Retinal pigment epithelial cell (primary cell): ENCODE results near the gene SH2D3A.

ENCODE experiments used
- DNase-seq: peaks from one replicate; pipeline ENCODE4 v3.0.0-alpha.2; 2010; ENCODE audit warnings: low read depth
- H3K4me3 ChIP-seq: 2 replicates; pipeline ENCODE4 v1.5.1; 2011; ENCODE audit warnings: mild to moderate bottlenecking, low read length, control low read depth, moderate library complexity
- CTCF ChIP-seq: conservative IDR thresholded peaks from 2 replicates; pipeline ENCODE4 v1.5.1; 2011; ENCODE audit warnings: low read depth, low read length, control low read depth, inconsistent platforms

Gene SH2D3A

GRCh38 chr19:6739390-6739882 is 27.8 kb downstream of the SH2D3A start, which contains the start of gene TRIP10:
TSS of gene TRIP10 (plus strand) at chr19:6739680. CDS start at chr19:6739762, 82 bp downstream.
- no peak for DNase-seq
- no peak for TF ChIP-seq CTCF

GRCh38 chr19:6738787-6739389 is 28.3 kb downstream of the SH2D3A start:
- TF ChIP-seq CTCF: no peak
- peak overlapping the region; percentile 43 for H3K4me3 ChIP-seq
- DNase-seq: no peak

More at GRCh38 chr19:6739390-6739882, 27.8 kb downstream of the SH2D3A start, which contains the start of gene TRIP10:
- peak within 1 kb of the TSS; percentile 81 for H3K4me3 ChIP-seq

- peak overlapping the region; percentile 18 for H3K4me3 ChIP-seq
- no peak for DNase-seq
- peak; percentile 79 for TF ChIP-seq CTCF
Measured at GRCh38 chr19:6737873-6738786, 29.1 kb downstream of the SH2D3A start.

- peak within 1 kb of the TSS; percentile 93 for H3K4me3 ChIP-seq
- peak; percentile 100 for DNase-seq
- no peak for TF ChIP-seq CTCF
Measured at GRCh38 chr19:6737284-6737872, 29.9 kb downstream of the SH2D3A start, which contains the start of gene GPR108. TSS of gene GPR108 (minus strand) at chr19:6737580. CDS start at chr19:6737576, 4 bp downstream.

GRCh38 chr19:6736917-6737283 is 30.3 kb downstream of the SH2D3A start:
- TF ChIP-seq CTCF: no peak
- DNase-seq: no peak
- H3K4me3 ChIP-seq: peak overlapping the region; percentile 93

GRCh38 chr19:6736169-6736916 is 30.9 kb downstream of the SH2D3A start:
- peak overlapping the region; percentile 93 for H3K4me3 ChIP-seq
- peak; percentile 79 for TF ChIP-seq CTCF
- peak; percentile 62 for DNase-seq
